Gastroesophageal sphincter (tissue), 4 donors: ENCODE measurements around the gene SLC6A8. TPM values are rescaled to one million over a fixed set of nuclear protein-coding genes. Genes with fewer than 3 reads are reported as not detected.

Source experiments
- ATAC-seq: fragments of 150-250 bp; one replicate; pipeline ENCODE4 v1.9.1; 2016; ENCODE audit warnings: mild to moderate bottlenecking, moderate library complexity
- H3K27ac ChIP-seq, 4 donors: fragments of 200-600 bp; sonication (generic) in 3 of 4; 1 replicate in 3 of 4; 2 replicates in 1 of 4; pipeline ENCODE4 v1.5.1; 2016 to 2019
- H3K27me3 ChIP-seq: fragments of 200-600 bp; sonication (generic); one replicate; pipeline ENCODE4 v1.5.1; 2019
- H3K36me3 ChIP-seq, 2 donors: fragments of 200-600 bp; sonication (generic); one replicate each; pipeline ENCODE4 v1.5.1; 2019; ENCODE audit warnings: control low read depth in 1 of 2
- H3K4me1 ChIP-seq, 3 donors: fragments of 200-600 bp; sonication (generic); 1 replicate in 2 of 3; 2 replicates in 1 of 3; pipeline ENCODE4 v1.5.1; 2016 to 2019; ENCODE audit warnings: control low read depth in 2 of 3
- H3K4me3 ChIP-seq, 2 donors: fragments of 200-600 bp; sonication (generic); one replicate each; pipeline ENCODE4 v1.5.1; 2019; ENCODE audit warnings: mild to moderate bottlenecking in 1 of 2, moderate library complexity in 1 of 2
- H3K9me3 ChIP-seq, 3 donors: fragments of 200-600 bp; sonication (generic); one replicate each; pipeline ENCODE4 v1.5.1; 2017 to 2019; ENCODE audit warnings: control low read depth in 2 of 3
- EP300 ChIP-seq: sonication (generic); formaldehyde crosslinking; IDR thresholded peaks from one replicate; pipeline ENCODE4 v1.6.1; 2017; ENCODE audit warnings: antibody characterized with exemption, mild to moderate bottlenecking
- POLR2A ChIP-seq, 2 donors: fragments of 450-650 bp; IDR thresholded peaks; one replicate each; pipeline ENCODE4 v1.6.1; 2017; ENCODE audit warnings: antibody characterized with exemption in 2 of 2, mild to moderate bottlenecking in 2 of 2, moderate library complexity in 1 of 2
- POLR2AphosphoS5 ChIP-seq: sonication (generic); formaldehyde crosslinking; IDR thresholded peaks from one replicate; pipeline ENCODE4 v1.6.1; 2017; ENCODE audit warnings: antibody characterized with exemption
- WGBS, 2 donors: methylation state at CpG; one replicate each; pipeline ENCODE4 v1.1.5; 2018; ENCODE audit warnings: low coverage in 1 of 2; 5-methylcytosine and 5-hydroxymethylcytosine counted together
- total RNA-seq, 4 donors: library from RNA; depleted of rRNA; stranded (reverse); fragments of >200 nt; gene quantifications; one replicate each; pipeline ENCODE4 v1.1.0, GENCODE V29; 2016
- TF ChIP-seq, protein P1 (sequence below), 4 experiments: fragments of 200-600 bp in 2 of 4; fragments of 450-650 bp in 2 of 4; sonication (generic) in 1 of 4; IDR thresholded peaks; one replicate each; pipeline ENCODE4 v1.5.1; 2017 to 2019; ENCODE audit warnings: antibody characterized with exemption in 4 of 4, mild to moderate bottlenecking in 2 of 4, moderate library complexity in 2 of 4

Gene SLC6A8
- total RNA-seq, 4 donors from 2014 or later, result 25.3 to 86.6 (median 37.9) TPM

DNA sequence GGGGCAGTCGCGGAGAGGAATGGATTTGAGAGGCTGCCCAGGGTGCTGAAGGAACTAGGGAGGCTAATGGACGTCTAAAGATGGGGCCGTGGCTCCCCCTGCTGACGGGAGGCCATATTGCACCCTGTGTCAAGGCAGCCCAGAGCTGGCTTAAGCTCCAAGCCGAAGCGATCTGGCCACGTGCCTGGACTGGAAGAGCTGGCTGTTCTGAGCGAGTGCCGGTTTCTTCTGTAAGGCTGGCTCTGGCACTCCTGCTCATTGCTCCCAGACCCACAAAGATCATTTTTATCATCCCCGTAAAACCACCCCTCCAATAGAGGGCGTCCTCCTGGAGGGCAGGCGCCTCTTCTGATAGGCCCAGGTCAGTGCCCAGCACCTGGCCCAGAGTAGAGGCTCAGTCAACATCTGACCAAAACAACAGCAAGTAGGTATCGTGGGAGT, 19.8 kb upstream of the SLC6A8 start:
- Histone ChIP-seq H3K4me1 (peaks cover 0 to 10% (median 0%) of the 10 kb centered on the region in 3 donors), H3K4me3 (no peak overlapping the region), H3K27me3 (peaks cover 8% of the 10 kb centered on the region), H3K36me3 (no peaks in the 10 kb centered on the region), H3K9me3 (no peaks in the 10 kb centered on the region), H3K27ac (peak overlapping the region in 3 of 4 donors; percentile 37 to 55 (median 37))
- peak; percentile 83 for ATAC-seq
- peak; percentile 12 for TF ChIP-seq POLR2AphosphoS5
- no peak for TF ChIP-seq EP300
- TF ChIP-seq, protein P1, sequence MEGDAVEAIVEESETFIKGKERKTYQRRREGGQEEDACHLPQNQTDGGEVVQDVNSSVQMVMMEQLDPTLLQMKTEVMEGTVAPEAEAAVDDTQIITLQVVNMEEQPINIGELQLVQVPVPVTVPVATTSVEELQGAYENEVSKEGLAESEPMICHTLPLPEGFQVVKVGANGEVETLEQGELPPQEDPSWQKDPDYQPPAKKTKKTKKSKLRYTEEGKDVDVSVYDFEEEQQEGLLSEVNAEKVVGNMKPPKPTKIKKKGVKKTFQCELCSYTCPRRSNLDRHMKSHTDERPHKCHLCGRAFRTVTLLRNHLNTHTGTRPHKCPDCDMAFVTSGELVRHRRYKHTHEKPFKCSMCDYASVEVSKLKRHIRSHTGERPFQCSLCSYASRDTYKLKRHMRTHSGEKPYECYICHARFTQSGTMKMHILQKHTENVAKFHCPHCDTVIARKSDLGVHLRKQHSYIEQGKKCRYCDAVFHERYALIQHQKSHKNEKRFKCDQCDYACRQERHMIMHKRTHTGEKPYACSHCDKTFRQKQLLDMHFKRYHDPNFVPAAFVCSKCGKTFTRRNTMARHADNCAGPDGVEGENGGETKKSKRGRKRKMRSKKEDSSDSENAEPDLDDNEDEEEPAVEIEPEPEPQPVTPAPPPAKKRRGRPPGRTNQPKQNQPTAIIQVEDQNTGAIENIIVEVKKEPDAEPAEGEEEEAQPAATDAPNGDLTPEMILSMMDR (IDR thresholded peaks at IDR 0.05), result peak; percentile 43 to 80 (median 74)
- TF ChIP-seq POLR2A (IDR thresholded peaks at IDR 0.05), result no peak
- 13% methylated on average over 3 of the region's 14 CpGs; no CpG with 5 or more reads in 1 of the 2 donors for WGBS, 2 donors

DNA sequence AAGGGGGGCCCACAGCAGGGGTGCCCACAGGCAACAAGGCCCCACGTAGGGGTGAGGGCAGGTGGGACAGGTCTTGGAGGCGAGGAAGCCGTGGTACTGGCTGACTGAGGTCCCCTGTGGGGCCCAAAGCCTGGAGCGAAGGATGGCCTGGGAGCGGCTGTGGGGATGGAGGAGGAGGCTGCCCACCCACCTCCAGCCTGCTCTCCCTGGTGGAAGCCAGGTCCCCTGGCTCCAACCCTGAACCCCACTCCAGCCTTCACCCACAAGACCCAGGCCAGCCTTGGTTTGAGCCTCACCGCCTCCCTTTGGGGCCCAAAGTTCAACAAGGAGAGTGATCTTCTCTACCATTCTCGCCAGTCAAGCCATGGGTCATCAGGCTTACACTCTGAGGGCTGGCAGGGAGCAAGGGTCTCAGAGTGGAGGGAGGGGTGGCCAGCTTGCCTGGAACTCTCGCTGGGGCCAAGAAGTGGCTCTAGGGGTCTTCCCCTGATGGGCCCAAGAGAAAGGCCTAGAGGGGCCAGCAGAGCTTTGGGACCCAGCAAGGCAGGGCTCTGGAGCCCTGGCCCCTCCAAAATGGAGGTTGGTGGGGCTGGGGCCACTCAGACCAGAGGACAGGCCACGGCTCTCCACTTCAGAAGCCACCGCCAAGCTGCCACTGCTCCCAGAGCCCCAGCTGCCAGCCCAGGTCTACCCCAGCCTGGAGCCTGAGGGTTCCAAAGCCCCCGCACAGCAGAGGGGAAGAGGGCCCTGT, 19.1 kb upstream of the SLC6A8 start:
- H3K36me3 ChIP-seq, result no peaks in the 10 kb centered on the region
- 83% methylated on average over 4 of the region's 11 CpGs; no CpG with 5 or more reads in 1 of the 2 donors for WGBS, 2 donors
- TF ChIP-seq POLR2AphosphoS5, result no peak
- no peak for TF ChIP-seq EP300
- no peak for TF ChIP-seq POLR2A (IDR thresholded peaks at IDR 0.05)
- TF ChIP-seq, protein P1 (IDR thresholded peaks at IDR 0.05), result no peak

DNA sequence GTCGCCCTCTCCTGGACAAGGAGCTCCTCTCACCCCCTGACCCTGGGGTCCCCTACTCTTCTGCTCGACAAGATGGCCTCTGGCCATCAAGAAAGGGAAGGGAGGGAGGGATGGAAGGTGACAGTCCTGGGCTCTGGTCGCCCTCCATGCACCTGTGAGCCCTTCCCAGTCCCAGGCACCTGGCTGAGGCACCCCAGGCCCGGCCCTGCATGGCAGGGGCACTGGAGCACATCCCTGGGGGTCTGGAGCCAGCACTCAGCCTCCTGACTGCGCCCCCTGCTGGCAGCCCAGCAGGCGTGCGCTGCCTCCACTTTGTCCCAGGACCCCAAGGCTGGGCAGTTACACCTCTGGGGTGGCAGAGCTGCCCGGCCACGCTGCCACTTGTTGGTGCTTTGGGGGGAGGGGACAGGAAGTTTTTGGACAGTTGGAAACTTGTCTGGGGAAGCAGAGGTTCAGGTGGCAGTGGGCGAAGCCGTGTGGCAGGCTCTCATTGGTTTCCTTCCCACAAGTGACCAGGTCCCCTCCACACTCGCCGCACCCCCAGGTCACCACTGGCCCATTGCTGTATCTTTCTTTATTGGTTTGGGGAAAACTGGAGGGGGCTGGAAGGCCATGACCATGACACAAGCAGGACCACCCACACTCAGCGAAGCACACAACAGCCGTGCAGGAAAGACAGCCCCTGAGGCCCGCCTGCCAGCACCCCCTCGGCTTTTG, 18.4 kb upstream of the SLC6A8 start:
- peaks cover 0 to 14% (median 0%) of the 10 kb centered on the region in 3 donors for H3K4me1 ChIP-seq
- H3K4me3 ChIP-seq, result no peak overlapping the region
- no peaks in the 10 kb centered on the region for H3K36me3 ChIP-seq
- peaks cover 9% of the 10 kb centered on the region for H3K27me3 ChIP-seq
- H3K9me3 ChIP-seq, result no peaks in the 10 kb centered on the region
- ATAC-seq, result no peak
- TF ChIP-seq, protein P1 (IDR thresholded peaks at IDR 0.05), result peak in 3 of 4 experiments; percentile 46 to 79 (median 56)
- TF ChIP-seq POLR2A (IDR thresholded peaks at IDR 0.05), result no peak
- peak overlapping the region in 2 of 4 donors; percentile 37 to 55 for H3K27ac ChIP-seq
- WGBS, 2 donors, result no CpG with 5 or more reads among the region's 17 CpGs

More for the DNA sequence above, 19.1 kb upstream of the SLC6A8 start:
- peak overlapping the region in 3 of 4 donors; percentile 37 to 55 (median 37) for H3K27ac ChIP-seq
- ATAC-seq, result no peak
- H3K9me3 ChIP-seq, result no peaks in the 10 kb centered on the region
- H3K4me3 ChIP-seq, result no peak overlapping the region
- H3K27me3 ChIP-seq, result peaks cover 5% of the 10 kb centered on the region
- H3K4me1 ChIP-seq, result peaks cover 0 to 14% (median 0%) of the 10 kb centered on the region in 3 donors

DNA sequence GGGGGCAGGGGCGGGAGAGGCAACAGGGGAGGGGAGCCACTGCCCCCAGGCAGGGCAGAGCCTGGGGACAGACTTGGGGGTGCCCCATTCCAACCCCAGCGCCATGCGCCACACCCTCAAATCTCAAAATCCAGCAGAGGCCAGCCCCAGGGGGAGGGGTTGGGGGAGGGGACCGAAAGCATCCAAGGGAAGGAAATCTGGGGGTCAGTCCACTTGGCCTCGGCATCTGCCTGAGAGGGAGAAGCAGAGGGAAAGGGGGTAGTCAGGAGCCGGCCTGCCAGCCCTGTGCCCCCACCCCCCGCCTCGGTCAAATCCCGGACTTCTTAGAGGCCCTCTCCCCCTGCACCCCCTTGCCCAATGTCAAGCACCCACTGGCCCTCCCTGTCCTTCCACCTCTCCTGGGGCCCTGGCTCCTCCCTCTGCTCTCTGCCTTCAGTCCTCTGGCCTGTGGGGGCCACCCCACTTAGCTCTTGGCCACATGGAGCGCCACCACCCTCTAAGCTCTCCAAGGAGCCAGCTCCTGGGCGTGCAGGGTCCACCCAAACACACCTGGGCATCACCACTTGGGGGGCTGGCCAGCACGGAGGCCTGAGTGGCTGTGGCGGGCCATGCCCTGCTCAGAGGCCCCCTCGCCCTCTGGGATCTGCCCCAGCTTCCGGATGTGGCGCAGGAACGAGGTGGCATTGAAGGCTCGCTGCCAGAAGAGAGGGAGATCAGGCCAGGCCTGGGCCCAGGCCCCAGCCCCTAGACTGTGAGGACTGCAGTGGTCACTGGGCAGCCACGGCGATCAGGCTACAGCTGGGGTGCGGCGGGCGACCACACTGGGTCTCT, 17.6 kb upstream of the SLC6A8 start:
- TF ChIP-seq POLR2A (IDR thresholded peaks at IDR 0.05), result no peak
- TF ChIP-seq, protein P1 (IDR thresholded peaks at IDR 0.05), result no peak
- TF ChIP-seq POLR2AphosphoS5, result no peak
- no peak for TF ChIP-seq EP300
- Histone ChIP-seq H3K27me3 (peaks cover 9% of the 10 kb centered on the region), H3K9me3 (no peaks in the 10 kb centered on the region), H3K4me1 (peaks cover 0 to 14% (median 0%) of the 10 kb centered on the region in 3 donors), H3K36me3 (no peaks in the 10 kb centered on the region), H3K27ac (no peak overlapping the region), H3K4me3 (no peak overlapping the region)
- 74% methylated on average over 7 of the region's 23 CpGs; no CpG with 5 or more reads in 1 of the 2 donors for WGBS, 2 donors
- ATAC-seq, result no peak
